IPS DF 4.7 (cell line): Measurements from ENCODE around the gene MACF1.
"Not testable (repeated sequence)": the region's sequence is repeated elsewhere in the genome, so short reads cannot be mapped to it uniquely, and the experiment has no call there.

ENCODE experiments used
- DNase-seq: peaks from one replicate; pipeline ENCODE4 v3.0.0-alpha.2; 2013; ENCODE audit warnings: low spot score; ENCODE audit errors: extremely low read depth

The MACF1 gene

GRCh38 chr1:39510570-39511186, 306.2 kb downstream of the MACF1 start:
- DNase-seq, result not testable (repeated sequence)

DNA sequence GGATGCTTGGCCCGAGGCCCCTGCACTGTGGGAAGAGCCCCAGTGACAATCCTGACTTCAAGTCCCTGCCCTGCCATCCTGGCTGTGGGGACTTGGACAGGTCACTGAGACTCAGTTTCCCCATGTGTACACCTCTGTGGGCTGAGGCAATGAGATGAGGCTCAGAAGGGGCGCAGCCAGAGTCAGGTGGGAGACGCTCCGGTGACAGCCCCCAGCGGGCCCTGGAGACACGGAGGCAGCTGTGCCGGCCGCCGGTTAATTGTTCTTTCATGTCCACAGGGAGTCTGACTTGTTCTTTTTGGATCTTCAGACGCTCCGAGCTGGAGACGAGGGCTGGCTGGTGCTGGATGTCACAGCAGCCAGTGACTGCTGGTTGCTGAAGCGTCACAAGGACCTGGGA, 307.0 kb downstream of the MACF1 start:
- not testable (repeated sequence) for DNase-seq

DNA sequence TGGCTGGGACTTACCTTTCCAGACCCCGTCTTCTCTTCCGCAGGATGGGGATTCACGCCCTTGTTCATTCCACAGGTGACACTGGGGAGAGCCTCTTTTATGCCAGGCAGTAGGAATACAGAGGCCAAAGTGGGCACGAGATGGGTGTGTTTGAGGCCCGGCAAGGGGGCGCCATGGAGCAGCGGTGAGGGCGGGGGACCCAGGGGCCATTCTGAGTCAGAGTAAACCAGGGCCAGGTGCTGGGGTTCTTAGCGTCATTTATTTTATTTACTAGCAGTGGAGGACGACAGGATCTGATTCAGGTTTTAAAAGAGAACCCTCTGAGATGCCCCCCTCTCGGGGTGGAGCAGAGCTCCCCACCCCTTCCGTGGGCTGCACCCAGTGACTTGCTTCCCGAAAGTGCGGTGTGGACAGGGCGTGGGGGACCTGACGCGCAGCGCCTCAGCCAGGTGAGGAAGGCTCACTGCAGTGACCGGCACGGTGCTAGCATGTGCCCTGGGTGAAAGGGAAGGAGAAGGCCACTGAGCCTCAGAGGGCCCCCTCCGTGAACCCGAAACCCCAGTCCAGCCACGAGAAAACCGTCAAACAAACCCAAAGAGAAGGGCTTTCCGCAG, 307.8 kb downstream of the MACF1 start:
- not testable (repeated sequence) for DNase-seq

DNA sequence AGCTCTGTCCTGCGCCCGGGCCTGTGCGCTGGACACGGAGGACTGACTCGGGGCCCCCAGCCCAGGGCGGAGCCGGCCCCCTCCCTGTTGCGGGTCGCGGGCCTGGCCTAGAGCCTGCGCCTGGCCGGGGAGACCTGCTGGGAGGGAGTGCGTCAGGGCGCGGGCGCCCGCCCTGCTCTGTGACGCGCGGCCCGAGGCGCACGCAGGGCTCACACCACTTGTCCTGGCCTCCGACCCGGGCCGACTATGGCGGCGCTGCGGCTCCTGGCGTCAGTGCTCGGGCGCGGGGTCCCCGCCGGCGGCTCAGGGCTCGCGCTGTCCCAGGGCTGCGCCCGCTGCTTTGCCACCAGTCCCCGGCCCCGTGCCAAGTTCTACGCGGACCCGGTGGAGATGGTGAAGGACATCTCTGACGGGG, 310.2 kb downstream of the MACF1 start:
- not testable (repeated sequence) for DNase-seq

- DNase-seq, result not testable (repeated sequence)
These were observed 310.9 kb downstream of the MACF1 start for GRCh38 chr1:39515131-39516086.

DNA sequence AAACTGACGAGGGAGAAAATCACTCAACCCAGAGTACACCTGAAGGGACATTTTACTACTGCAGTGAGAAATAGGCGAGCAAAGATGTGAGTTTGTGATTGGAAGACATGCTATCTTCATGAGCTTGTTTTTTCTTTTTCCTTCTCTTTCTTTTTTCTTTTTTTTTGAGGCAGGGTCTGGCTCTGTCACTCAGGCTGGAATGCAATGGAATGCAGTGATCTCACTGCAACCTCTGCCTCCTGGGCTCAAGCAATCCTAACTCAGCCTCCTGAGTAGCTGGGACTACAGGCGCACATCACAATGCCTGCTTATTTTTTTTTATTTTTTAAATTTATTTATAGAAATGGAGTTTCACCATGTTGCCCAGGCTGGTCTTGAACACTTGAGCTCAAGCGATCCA, 312.3 kb downstream of the MACF1 start:
- not testable (repeated sequence) for DNase-seq

- not testable (repeated sequence) for DNase-seq
These were observed 313.4 kb downstream of the MACF1 start for GRCh38 chr1:39517936-39518335.

- not testable (repeated sequence) for DNase-seq
These were observed 314.9 kb downstream of the MACF1 start for GRCh38 chr1:39519376-39519775.

- not testable (repeated sequence) for DNase-seq
These were observed 317.7 kb downstream of the MACF1 start for GRCh38 chr1:39522221-39522620.

- DNase-seq, result no peak
These were observed 318.4 kb downstream of the MACF1 start for GRCh38 chr1:39522661-39523567.

- no peak for DNase-seq
These were observed 319.7 kb downstream of the MACF1 start for GRCh38 chr1:39524171-39524570.

GRCh38 chr1:39524591-39525365, 320.3 kb downstream of the MACF1 start:
- DNase-seq, result no peak

DNA sequence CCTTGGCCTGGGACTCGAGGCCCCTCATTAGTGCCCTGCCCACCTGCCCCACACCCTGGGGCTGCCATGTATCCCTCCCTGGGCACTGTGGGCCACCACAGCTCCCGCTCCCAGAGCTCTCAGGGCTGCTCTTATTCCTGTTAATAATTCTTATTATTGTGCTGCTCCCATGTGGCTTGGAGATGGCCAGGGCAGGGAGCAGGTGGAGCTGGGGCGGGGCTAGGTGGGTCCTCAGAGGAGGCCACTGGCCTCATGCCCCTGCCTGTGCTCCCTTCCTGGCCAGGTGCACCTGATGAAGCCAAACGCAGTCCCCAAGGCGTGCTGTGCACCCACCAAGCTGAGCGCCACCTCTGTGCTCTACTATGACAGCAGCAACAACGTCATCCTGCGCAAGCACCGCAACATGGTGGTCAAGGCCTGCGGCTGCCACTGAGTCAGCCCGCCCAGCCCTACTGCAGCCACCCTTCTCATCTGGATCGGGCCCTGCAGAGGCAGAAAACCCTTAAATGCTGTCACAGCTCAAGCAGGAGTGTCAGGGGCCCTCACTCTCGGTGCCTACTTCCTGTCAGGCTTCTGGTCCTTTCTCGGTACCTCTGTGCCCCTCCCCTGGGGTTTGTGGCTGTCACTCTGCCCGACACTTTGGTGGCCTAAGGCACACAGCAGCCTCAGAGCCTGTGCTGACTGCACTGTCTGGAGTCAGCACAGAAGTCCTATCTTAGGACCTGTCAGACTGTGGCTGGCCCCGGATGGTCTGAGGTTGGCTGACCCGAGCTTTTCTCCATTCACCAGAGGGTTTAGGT, 321.1 kb downstream of the MACF1 start:
- DNase-seq, result no peak

DNA sequence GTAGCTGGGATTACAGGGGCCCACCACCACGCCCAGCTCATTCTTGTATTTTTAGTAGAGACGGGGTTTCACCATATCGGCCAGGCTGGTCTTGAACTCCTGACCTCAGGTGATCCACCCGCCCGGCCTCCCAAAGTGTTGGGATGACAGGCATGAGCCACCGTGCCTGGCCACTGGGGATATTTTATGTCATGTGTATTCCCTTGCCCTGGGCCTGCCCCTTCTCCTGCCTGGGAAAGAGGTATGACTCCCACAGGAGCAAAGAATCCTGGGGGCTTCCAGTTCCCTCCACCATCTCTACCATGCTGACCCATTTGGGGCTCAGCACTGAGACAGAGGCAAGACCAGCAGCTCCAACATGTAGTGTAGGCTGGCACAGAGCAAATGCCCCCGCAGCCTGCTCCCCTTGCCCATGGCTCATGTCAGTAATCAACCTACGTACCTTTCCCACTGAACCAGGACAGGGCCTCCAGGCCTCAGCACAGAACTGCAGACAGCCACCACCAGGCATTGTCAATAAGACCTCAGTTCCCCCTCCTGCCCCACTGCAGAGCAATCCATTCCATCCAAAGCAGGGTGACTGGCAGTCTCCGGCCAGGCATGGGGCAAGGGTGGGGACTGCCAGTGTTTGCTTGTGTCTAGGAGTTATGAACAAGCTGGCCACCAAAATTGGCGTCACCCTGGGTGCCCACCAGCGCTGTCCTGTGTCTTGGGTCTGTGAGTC, 322.1 kb downstream of the MACF1 start:
- DNase-seq, result no peak

DNA sequence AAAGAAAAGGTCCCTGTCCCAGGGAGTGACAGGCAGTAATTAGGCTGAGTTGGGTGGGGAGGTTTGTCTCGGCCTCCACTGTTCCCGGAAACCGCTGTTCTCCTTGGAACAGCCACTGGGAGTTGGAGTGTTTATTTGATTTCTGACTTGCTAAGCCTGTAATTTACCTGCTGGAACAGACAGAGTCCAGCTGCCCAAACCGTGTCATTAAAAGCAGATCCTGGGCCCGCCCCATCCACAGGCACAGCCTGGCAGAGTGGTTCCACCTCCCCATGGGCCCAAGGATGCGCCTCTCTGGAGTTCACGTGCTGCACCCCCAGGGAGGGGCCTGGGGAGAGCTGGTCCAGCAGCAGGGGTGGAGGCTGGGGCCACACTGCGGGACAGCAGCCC, 322.7 kb downstream of the MACF1 start:
- DNase-seq, result not testable (repeated sequence)

GRCh38 chr1:39528082-39528481, 323.6 kb downstream of the MACF1 start:
- no peak for DNase-seq

GRCh38 chr1:39529901-39530535, 325.5 kb downstream of the MACF1 start:
- no peak for DNase-seq

- no peak for DNase-seq
These were observed 327.0 kb downstream of the MACF1 start for GRCh38 chr1:39531526-39531925.
